Left ventricle myocardium superior (tissue), 1 donor: ENCODE data around the gene CGB8. TPM values are rescaled to one million over a fixed set of nuclear protein-coding genes. Genes with fewer than 3 reads are reported as not detected.
A peak's percentile ranks its signal among the peaks of the same experiment; 100 is the strongest.
"Not testable (repeated sequence)": the region's sequence is repeated elsewhere in the genome, so short reads cannot be mapped to it uniquely, and the experiment has no call there.

Source experiments
- ATAC-seq: fragments of 200-7000 bp; cut with Tn5 transposase; one replicate; pipeline ENCODE4 v1.9.1; 2020; ENCODE audit warnings: mild to moderate bottlenecking, moderate library complexity
- DNase-seq: peaks from one replicate; pipeline ENCODE4 v3.0.0-alpha.2; 2020
- intact Hi-C: fragments of 100-400 bp; cut with micrococcal nuclease; formaldehyde crosslinking; loops from one replicate; pipeline ENCODE4 v1.11.0; 2022
- total RNA-seq: library from RNA; stranded (reverse); fragmentation: NEBNext Ultra II Directional; extraction: Animal tissue kit (Norgen Biotek cat#: 25700); gene quantifications from one replicate; pipeline ENCODE4 v1.2.1, GENCODE V29; 2021
- donor health status: DM: no; HTN: yes; CAD: no; lungs with severe emphysema.

Gene CGB8
- total RNA-seq, 1 donor from 2014 or later = not detected

- ATAC-seq, intact Hi-C loops, DNase-seq: not testable (repeated sequence)
These were observed 10.2 kb downstream of the CGB8 start for GRCh38 chr19:49038557-49039276.

GRCh38 chr19:49038111-49038510, 10.8 kb downstream of the CGB8 start:
- intact Hi-C loops, ATAC-seq, DNase-seq: not testable (repeated sequence)

- intact Hi-C loops, ATAC-seq, DNase-seq: not testable (repeated sequence)
These were observed 12.1 kb downstream of the CGB8 start, which contains the start of gene CGB1 for GRCh38 chr19:49036815-49037214. Gene CGB1, minus strand, starts transcription at chr19:49036895. Its CDS starts 184 bp downstream, at chr19:49036711.

GRCh38 chr19:49031642-49032301, 17.1 kb downstream of the CGB8 start, which contains the start of gene CGB2:
Gene CGB2, plus strand, starts transcription at chr19:49031890. Its CDS starts 206 bp downstream, at chr19:49032096.
- ATAC-seq, DNase-seq, intact Hi-C loops: not testable (repeated sequence)

GRCh38 chr19:49030323-49030722, 18.6 kb downstream of the CGB8 start:
- DNase-seq, ATAC-seq, intact Hi-C loops: not testable (repeated sequence)

GRCh38 chr19:49029749-49030148, 19.2 kb downstream of the CGB8 start:
- DNase-seq, ATAC-seq, intact Hi-C loops: not testable (repeated sequence)

- intact Hi-C loops, DNase-seq, ATAC-seq: not testable (repeated sequence)
These were observed 20.2 kb downstream of the CGB8 start for GRCh38 chr19:49028686-49029085.

GRCh38 chr19:49025599-49025998, 23.3 kb downstream of the CGB8 start:
- intact Hi-C loops, DNase-seq, ATAC-seq: not testable (repeated sequence)

GRCh38 chr19:49025088-49025487, 23.8 kb downstream of the CGB8 start:
- DNase-seq, ATAC-seq, intact Hi-C loops: not testable (repeated sequence)

- intact Hi-C loops, DNase-seq, ATAC-seq: not testable (repeated sequence)
These were observed 24.7 kb downstream of the CGB8 start, which contains the start of gene CGB3 for GRCh38 chr19:49024233-49024632. Gene CGB3, minus strand, starts transcription at chr19:49024333. Its CDS starts 362 bp downstream, at chr19:49023971.

- no peak for ATAC-seq
- intact Hi-C loops = no loop called here
- DNase-seq = no peak
These were observed 26.8 kb downstream of the CGB8 start for GRCh38 chr19:49022116-49022515.

GRCh38 chr19:49020931-49021895, 27.7 kb downstream of the CGB8 start:
- DNase-seq (no peak), ATAC-seq (no peak)
- intact Hi-C loops = no loop called here

- intact Hi-C loops = no loop called here
- DNase-seq = no peak
- ATAC-seq = no peak
These were observed 28.6 kb downstream of the CGB8 start for GRCh38 chr19:49020342-49020741.

- DNase-seq = peak; percentile 83
- intact Hi-C loops = no loop called here
- peak; percentile 71 for ATAC-seq
These were observed 29.5 kb downstream of the CGB8 start for GRCh38 chr19:49019242-49019932.

- ATAC-seq = peak; percentile 17
- DNase-seq = peak; percentile 57
- intact Hi-C loops = not testable (repeated sequence)
These were observed 30.3 kb downstream of the CGB8 start for GRCh38 chr19:49018388-49019241.

- DNase-seq = peak; percentile 67
- peak; percentile 79 for ATAC-seq
- intact Hi-C loops = no loop called here
These were observed 31.1 kb downstream of the CGB8 start for GRCh38 chr19:49017666-49018351.
